ENCODE data around the gene TMED5.
"Not testable (repeated sequence)": the region's sequence is repeated elsewhere in the genome, so short reads cannot be mapped to it uniquely, and the experiment has no call there.

TMED5 gene

DNA sequence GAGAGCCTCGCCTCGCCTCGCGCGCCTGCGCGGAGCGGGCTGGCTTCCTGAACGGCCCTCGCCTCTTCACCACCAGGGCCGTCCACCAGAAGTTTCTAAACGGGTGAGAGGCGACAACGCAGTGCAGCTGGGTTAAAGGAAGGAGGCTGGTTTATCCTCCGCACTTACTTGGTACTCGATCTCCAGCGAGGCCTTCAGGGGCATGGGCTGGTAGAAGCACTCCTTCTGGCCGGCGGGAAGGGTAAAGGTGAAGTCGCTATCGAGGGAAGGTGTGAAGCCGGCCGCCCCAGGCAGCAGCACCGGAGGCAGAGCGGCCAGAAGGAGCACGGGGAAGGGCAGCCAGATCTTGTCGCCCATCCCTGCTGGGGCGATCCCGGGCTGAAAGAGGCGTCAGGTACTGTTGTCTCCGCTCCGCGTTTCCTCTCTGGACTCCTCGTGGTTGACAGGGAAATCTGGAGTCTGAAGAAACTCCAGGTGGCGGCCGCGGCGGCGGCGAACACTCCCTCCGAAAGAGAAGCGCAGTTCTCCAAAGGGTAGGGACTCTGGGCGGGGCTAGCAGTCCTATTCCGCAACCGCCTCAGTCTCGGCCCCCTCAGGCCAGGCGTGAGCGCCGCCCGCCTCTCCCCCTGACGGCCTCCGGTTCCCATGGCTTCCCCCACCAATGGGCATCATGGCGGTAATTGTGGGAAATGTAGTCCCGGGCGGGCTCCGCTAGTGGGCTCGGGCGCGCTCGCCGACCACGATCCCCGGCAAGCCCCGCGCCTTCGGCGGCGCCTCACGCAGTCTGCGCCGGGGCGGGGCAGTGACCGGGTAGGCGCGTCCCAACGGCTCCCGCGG lies at the start of gene TMED5:
Gene TMED5 (minus strand): TSS at position 528 of the 837 bp plus-strand sequence. CDS start 171 bp downstream, at position 357.
- TF ChIP-seq EZH2 (IDR thresholded peaks at IDR 0.05) (no peak), POLR2AphosphoS5 (IDR thresholded peaks at IDR 0.05; ENCODE audit: borderline replicate concordance, low read depth, low read length) (peak; percentile 84), FOXP2 (optimal IDR thresholded peaks at IDR 0.05; ENCODE audit: control extremely low read depth, extremely low read length, insufficient read depth) (peak; percentile 83)
- peak within 1 kb of the TSS; percentile 97 for H3K4me3 ChIP-seq
- H3K9me3 ChIP-seq (ENCODE audit: low read depth, low read length) = no peaks in the 10 kb centered on the region
- peak within 1 kb of the TSS; percentile 88 for H3K27ac ChIP-seq
- peak; percentile 77 for DNase-seq (ENCODE audit: low read depth, low spot score)
- H3K36me3 ChIP-seq (ENCODE audit: insufficient read depth, low read length) = peaks cover 10% of the 10 kb centered on the region; the same call in 1 of the 2 replicates
- H3K9ac ChIP-seq (ENCODE audit: insufficient read length) = peak within 1 kb of the TSS; percentile 80

DNA sequence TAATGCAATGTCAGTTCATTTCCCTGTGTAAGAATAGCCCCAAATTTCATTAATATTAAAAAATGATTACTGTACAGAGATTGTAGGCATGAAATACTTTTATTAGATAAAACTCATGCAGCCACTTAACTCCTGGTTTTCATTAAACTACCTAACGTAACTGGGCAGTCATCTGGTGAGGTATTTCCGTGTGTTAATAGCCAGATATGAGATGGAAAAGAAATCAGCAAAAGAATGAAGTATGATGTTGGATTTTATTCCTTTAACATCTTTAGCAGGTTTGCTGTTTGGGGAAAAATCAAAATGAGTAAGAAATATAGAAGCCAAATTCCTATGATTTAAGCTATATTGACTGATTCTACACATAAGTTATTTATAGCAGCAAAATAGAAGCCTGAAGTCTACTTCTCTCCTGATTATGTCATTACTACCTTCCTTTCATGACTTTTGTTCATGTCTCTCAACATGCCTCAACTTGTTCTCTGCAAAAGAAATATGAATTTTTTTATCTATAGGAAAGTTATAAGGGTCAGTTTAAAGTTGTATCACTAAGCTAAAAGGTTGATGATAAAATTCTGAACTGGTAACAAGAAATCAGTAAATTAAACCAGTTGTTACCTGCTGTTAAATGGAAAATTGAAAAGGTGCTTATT lies 42.9 kb upstream of the TMED5 start:
- H3K4me3 ChIP-seq = no peak overlapping the region
- TF ChIP-seq FOXP2 (optimal IDR thresholded peaks at IDR 0.05; ENCODE audit: control extremely low read depth, extremely low read length, insufficient read depth) (no peak), EZH2 (IDR thresholded peaks at IDR 0.05) (no peak), POLR2AphosphoS5 (IDR thresholded peaks at IDR 0.05; ENCODE audit: borderline replicate concordance, low read depth, low read length) (no peak)
- DNase-seq (ENCODE audit: low read depth, low spot score) = no peak
- H3K36me3 ChIP-seq (ENCODE audit: insufficient read depth, low read length) = peaks cover 32% of the 10 kb centered on the region
- no peak overlapping the region for H3K27ac ChIP-seq
- no peak overlapping the region for H3K9ac ChIP-seq (ENCODE audit: insufficient read length)
- H3K9me3 ChIP-seq (ENCODE audit: low read depth, low read length) = no peaks in the 10 kb centered on the region; the same call in 1 of the 2 replicates

DNA sequence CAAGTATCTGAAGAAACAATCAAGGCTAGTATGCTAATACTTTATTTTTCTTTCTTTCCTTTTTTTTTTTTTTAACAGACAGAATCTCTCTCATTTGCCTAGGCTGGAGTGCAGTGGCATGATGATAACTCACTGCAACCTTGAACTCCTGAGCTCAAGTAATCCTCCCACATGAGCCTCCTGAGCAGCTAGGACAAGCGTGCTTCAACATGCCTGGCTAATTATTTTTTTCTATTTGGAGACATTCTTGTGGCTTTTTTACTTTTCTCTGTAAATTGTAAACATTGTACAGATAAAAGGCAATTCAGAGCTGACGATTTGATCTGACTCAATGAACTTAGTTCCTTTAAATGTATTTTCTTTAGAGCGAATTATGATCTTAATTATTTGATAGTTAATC lies 41.7 kb upstream of the TMED5 start:
- no peak for TF ChIP-seq POLR2AphosphoS5 (IDR thresholded peaks at IDR 0.05; ENCODE audit: borderline replicate concordance, low read depth, low read length)
- TF ChIP-seq EZH2 (IDR thresholded peaks at IDR 0.05) = no peak
- no peak for TF ChIP-seq FOXP2 (optimal IDR thresholded peaks at IDR 0.05; ENCODE audit: control extremely low read depth, extremely low read length, insufficient read depth)
- Histone ChIP-seq H3K9ac (ENCODE audit: insufficient read length) (no peak overlapping the region), H3K4me3 (no peak overlapping the region), H3K36me3 (ENCODE audit: insufficient read depth, low read length) (peaks cover 35% of the 10 kb centered on the region), H3K27ac (no peak overlapping the region), H3K9me3 (ENCODE audit: low read depth, low read length) (no peaks in the 10 kb centered on the region; the same call in 1 of the 2 replicates)
- DNase-seq (ENCODE audit: low read depth, low spot score) = no peak

DNA sequence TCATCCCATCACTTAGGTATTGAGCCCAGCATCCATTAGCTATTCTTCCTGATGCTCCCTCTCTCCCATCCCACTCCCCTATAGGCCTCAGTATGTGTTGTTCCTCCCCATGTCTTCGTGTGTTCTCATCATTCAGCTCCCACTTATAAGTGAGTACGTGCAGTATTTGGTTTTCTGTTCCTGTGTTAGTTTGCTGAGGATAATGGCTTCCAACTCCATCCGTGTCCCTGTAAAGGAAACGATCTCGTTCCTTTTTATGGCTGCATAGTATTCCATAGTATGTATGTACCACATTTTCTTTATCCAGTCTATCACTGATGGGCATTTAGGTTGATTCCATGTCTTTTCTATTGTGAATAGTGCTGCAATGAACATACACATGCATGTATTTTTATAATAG lies 40.5 kb upstream of the TMED5 start:
- not testable (repeated sequence) for H3K9me3 ChIP-seq (ENCODE audit: low read depth, low read length); H3K27ac ChIP-seq; DNase-seq (ENCODE audit: low read depth, low spot score); H3K4me3 ChIP-seq; H3K9ac ChIP-seq (ENCODE audit: insufficient read length)
- peaks cover 37% of the 10 kb centered on the region for H3K36me3 ChIP-seq (ENCODE audit: insufficient read depth, low read length)

DNA sequence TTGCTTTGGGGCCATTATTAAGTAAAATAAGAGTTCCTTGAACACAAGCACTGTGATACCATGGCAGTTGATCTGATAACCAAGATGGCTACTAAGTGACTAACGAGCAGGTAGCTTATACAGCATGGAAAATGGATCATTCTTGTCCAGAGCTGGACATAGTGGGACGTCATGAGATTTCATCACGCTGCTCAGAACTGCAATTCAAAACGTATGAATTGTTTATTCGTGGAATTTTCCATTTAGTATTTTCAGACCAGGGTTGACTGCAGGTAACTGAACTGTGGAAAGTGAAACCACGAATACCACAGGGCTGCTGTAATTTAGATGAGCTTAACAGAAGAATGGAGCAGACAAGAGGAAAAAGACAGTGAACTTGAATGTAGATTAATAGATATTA lies 39.2 kb upstream of the TMED5 start:
- Histone ChIP-seq H3K36me3 (ENCODE audit: insufficient read depth, low read length) (peaks cover 37% of the 10 kb centered on the region), H3K4me3 (no peak overlapping the region), H3K27ac (no peak overlapping the region), H3K9me3 (ENCODE audit: low read depth, low read length) (no peaks in the 10 kb centered on the region; the same call in 1 of the 2 replicates), H3K9ac (ENCODE audit: insufficient read length) (no peak overlapping the region)
- no peak for DNase-seq (ENCODE audit: low read depth, low spot score)
- no peak for TF ChIP-seq FOXP2 (optimal IDR thresholded peaks at IDR 0.05; ENCODE audit: control extremely low read depth, extremely low read length, insufficient read depth)

DNA sequence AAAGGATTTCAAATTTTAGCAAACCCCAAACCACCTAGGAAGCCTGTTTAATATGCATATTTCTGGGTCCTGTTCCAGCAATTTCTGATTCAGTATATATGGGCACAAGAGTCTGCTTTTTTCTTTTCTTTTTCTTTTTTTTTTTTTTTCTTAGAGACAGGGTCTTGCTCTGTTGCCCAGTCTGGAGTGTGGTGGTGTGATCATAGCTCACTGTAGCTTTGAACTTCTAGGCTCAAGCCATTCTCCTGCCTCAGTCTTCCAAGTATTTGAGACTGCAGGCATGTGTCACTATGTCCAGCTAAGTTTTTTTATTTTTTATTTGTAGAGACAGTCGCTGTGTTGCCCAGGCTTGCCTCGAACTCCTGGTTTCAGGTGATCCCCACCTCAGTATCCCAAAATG lies 35.1 kb upstream of the TMED5 start:
- no peak overlapping the region for H3K4me3 ChIP-seq
- no peak for DNase-seq (ENCODE audit: low read depth, low spot score)
- no peak for TF ChIP-seq EZH2 (IDR thresholded peaks at IDR 0.05)
- no peak for TF ChIP-seq FOXP2 (optimal IDR thresholded peaks at IDR 0.05; ENCODE audit: control extremely low read depth, extremely low read length, insufficient read depth)
- no peak for TF ChIP-seq POLR2AphosphoS5 (IDR thresholded peaks at IDR 0.05; ENCODE audit: borderline replicate concordance, low read depth, low read length)
- peaks cover 35% of the 10 kb centered on the region for H3K36me3 ChIP-seq (ENCODE audit: insufficient read depth, low read length)
- H3K27ac ChIP-seq = no peak overlapping the region
- no peak overlapping the region for H3K9ac ChIP-seq (ENCODE audit: insufficient read length)
- H3K9me3 ChIP-seq (ENCODE audit: low read depth, low read length) = no peaks in the 10 kb centered on the region

DNA sequence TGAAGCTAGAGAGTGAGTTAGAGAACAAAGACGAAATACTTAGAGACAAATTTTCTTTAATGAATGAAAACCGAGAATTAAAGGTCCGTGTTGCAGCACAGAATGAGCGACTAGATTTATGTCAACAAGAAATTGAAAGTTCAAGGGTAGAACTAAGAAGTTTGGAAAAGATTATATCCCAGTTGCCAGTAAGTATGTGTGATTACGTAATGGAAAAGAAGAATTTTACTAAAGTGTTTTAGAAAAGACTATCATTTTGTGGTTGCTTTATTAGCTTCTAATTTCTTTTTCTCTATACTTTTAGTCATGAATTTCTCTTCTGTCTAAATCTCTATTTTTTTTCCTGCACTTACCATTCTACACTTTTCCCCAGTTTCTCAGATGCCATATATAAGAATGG lies 27.0 kb upstream of the TMED5 start:
- Histone ChIP-seq H3K4me3 (peak overlapping the region; percentile 31), H3K9ac (ENCODE audit: insufficient read length) (no peak overlapping the region), H3K27ac (peak overlapping the region; percentile 81), H3K36me3 (ENCODE audit: insufficient read depth, low read length) (peaks cover 21% of the 10 kb centered on the region), H3K9me3 (ENCODE audit: low read depth, low read length) (no peaks in the 10 kb centered on the region)
- no peak for TF ChIP-seq POLR2AphosphoS5 (IDR thresholded peaks at IDR 0.05; ENCODE audit: borderline replicate concordance, low read depth, low read length)
- TF ChIP-seq EZH2 (IDR thresholded peaks at IDR 0.05) = no peak
- TF ChIP-seq FOXP2 (optimal IDR thresholded peaks at IDR 0.05; ENCODE audit: control extremely low read depth, extremely low read length, insufficient read depth) = no peak
- no peak for DNase-seq (ENCODE audit: low read depth, low spot score)

DNA sequence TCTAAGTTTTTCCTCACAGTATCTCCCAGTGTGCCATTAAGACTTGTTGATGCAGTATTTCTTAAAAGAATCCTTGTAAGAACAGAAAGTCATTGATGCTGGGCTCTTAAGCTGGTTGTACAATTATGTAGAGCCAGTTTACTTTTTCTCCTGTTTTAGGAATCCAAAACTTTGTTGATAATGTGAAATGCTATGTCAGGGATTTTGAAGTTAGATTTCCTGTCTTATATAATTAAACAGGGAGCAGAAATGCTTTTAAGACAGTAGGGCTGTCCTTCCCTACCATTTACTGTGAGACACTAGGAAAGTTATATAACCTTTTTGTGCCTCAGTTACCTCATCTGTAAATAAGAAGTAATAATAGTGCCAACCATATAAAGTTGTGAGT lies 26.3 kb upstream of the TMED5 start:
- Histone ChIP-seq H3K36me3 (ENCODE audit: insufficient read depth, low read length) (peaks cover 23% of the 10 kb centered on the region), H3K4me3 (peak overlapping the region; percentile 12; the same call in 1 of the 2 replicates)
- no peak for TF ChIP-seq POLR2AphosphoS5 (IDR thresholded peaks at IDR 0.05; ENCODE audit: borderline replicate concordance, low read depth, low read length)
- TF ChIP-seq EZH2 (IDR thresholded peaks at IDR 0.05) = no peak
- no peak for TF ChIP-seq FOXP2 (optimal IDR thresholded peaks at IDR 0.05; ENCODE audit: control extremely low read depth, extremely low read length, insufficient read depth)

More for the DNA sequence above, 26.3 kb upstream of the TMED5 start:
- peak; percentile 18 for DNase-seq (ENCODE audit: low read depth, low spot score)
- no peak overlapping the region for H3K9ac ChIP-seq (ENCODE audit: insufficient read length)
- no peaks in the 10 kb centered on the region for H3K9me3 ChIP-seq (ENCODE audit: low read depth, low read length)
- peak overlapping the region; percentile 44 for H3K27ac ChIP-seq

Data from SK-N-MC (cell line).